Occipital lobe (tissue), 2 donors: ENCODE data around the gene FCER1A. TPM values are rescaled to one million over a fixed set of nuclear protein-coding genes. Genes with fewer than 3 reads are reported as not detected.
"Not testable (repeated sequence)": the region's sequence is repeated elsewhere in the genome, so short reads cannot be mapped to it uniquely, and the experiment has no call there.

Experiments used
- DNase-seq: peaks from one replicate; lab custom pipeline; 2025; lab: John Stamatoyannopoulos, UW
- total RNA-seq: library from RNA; depleted of rRNA; stranded (reverse); fragments of >200 nt; gene quantifications from one replicate; pipeline ENCODE4 v1.2.3, GENCODE V29; 2014

FCER1A gene
- total RNA-seq, 1 donor from 2014 or later: 0.47 TPM

DNA sequence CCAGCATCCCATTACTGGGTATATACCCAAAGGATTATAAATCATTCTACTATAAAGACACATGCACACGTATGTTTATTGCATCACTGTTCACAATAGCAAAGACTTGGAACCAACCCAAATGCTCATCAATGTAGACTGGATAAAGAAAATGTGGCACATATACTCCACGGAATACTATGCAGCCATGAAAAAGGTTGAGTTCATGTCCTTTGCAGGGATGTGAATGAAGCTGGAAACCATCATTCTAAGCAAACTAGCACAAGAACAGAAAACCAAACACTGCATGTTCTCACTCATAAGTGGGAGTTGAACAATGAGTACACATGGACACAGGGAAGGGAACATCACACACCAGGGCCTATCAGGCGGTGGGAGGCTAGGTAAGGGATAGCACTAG, 47.2 kb downstream of the FCER1A start:
- DNase-seq: not testable (repeated sequence)

DNA sequence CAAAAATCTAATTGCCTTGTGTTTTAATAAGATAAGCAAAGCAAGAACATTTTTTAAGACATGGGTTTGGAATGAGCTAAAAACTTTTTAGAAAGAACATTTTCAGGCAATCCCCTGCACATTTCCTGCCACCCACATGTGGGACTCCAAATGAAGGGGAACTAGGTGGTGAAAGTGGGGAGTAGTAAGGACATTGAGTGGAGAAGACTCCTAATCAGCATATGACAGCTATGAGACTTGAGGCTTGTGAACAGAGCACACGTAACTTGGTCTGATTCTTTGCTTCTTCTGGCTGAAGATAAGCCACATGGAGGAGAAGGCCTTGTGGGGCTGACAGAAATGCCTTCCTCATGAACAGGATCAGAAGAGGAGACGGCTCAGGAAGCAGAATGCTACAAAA, 50.3 kb downstream of the FCER1A start:
- DNase-seq: no peak

Other genes starting within 250 kb of the FCER1A start
- gene AIM2, start 225.6 kb upstream of the FCER1A start, total RNA-seq: 23.4 TPM
- 112 TPM for gene CADM3, start 130.7 kb upstream of the FCER1A start, total RNA-seq
- gene ACKR1, start 97.5 kb upstream of the FCER1A start, total RNA-seq: 0.62 TPM
- not detected for gene OR10J4, start 129.9 kb downstream of the FCER1A start, total RNA-seq
- gene OR10J1, start 137.4 kb downstream of the FCER1A start, total RNA-seq: not detected
- not detected for gene OR10J5, start 233.7 kb downstream of the FCER1A start, total RNA-seq